ENCODE measurements around the gene RPIA. TPM values are rescaled to one million over a fixed set of nuclear protein-coding genes. Genes with fewer than 3 reads are reported as not detected.

RPIA gene
- polyA plus RNA-seq, 1 experiment: 6.4 TPM

GRCh38 chr2:88737385-88737784 lies 45.9 kb downstream of the RPIA start:
- no peaks in the 10 kb centered on the region for H3K27me3 ChIP-seq (ENCODE audit: control insufficient read depth, insufficient read depth, low read length)
- no peak overlapping the region for H3K4me3 ChIP-seq (ENCODE audit: low read depth, low read length)
- H3K36me3 ChIP-seq (ENCODE audit: control insufficient read depth, insufficient read depth, low read length): peaks cover 3% of the 10 kb centered on the region
- no peak for TF ChIP-seq CTCF (IDR thresholded peaks at IDR 0.05; ENCODE audit: insufficient read depth, low read depth, low read length)
- peak; percentile 13 for DNase-seq (ENCODE audit: low read depth)
- POLR2A ChIA-PET: no interaction called here
- CTCF ChIA-PET: interaction anchor here (1.2 to 4.4 kb wide), 5 partner anchors 10 to 143 kb away, joined by 3 to 29 read pairs (median 7); no protein-coding TSS in a partner anchor

- POLR2A ChIA-PET: no interaction called here
- Histone ChIP-seq H3K4me3 (ENCODE audit: low read depth, low read length) (no peak overlapping the region), H3K27me3 (ENCODE audit: control insufficient read depth, insufficient read depth, low read length) (no peaks in the 10 kb centered on the region), H3K36me3 (ENCODE audit: control insufficient read depth, insufficient read depth, low read length) (peaks cover 3% of the 10 kb centered on the region)
- CTCF ChIA-PET: interaction anchor here (1.1 to 4.4 kb wide), 7 partner anchors 9 to 142 kb away, joined by 3 to 29 read pairs (median 5); no protein-coding TSS in a partner anchor
- no peak for TF ChIP-seq CTCF (IDR thresholded peaks at IDR 0.05; ENCODE audit: insufficient read depth, low read depth, low read length)
- no peak for DNase-seq (ENCODE audit: low read depth)
Observed at GRCh38 chr2:88738271-88738670, 46.8 kb downstream of the RPIA start.

GRCh38 chr2:88739985-88740600 lies 48.6 kb downstream of the RPIA start:
- DNase-seq (ENCODE audit: low read depth): peak; percentile 1
- ChIA-PET CTCF (interaction anchor here (0.6 to 4.4 kb wide), 11 partner anchors 9 to 140 kb away, joined by 3 to 29 read pairs (median 4); no protein-coding TSS in a partner anchor), POLR2A (no interaction called here)
- Histone ChIP-seq H3K27me3 (ENCODE audit: control insufficient read depth, insufficient read depth, low read length) (no peaks in the 10 kb centered on the region), H3K36me3 (ENCODE audit: control insufficient read depth, insufficient read depth, low read length) (peaks cover 3% of the 10 kb centered on the region), H3K4me3 (ENCODE audit: low read depth, low read length) (no peak overlapping the region)
- peak; percentile 94 for TF ChIP-seq CTCF (IDR thresholded peaks at IDR 0.05; ENCODE audit: insufficient read depth, low read depth, low read length)

GRCh38 chr2:88746929-88747490 lies 55.5 kb downstream of the RPIA start:
- no peak for DNase-seq (ENCODE audit: low read depth)
- Histone ChIP-seq H3K27me3 (ENCODE audit: control insufficient read depth, insufficient read depth, low read length) (no peaks in the 10 kb centered on the region), H3K4me3 (ENCODE audit: low read depth, low read length) (no peak overlapping the region), H3K36me3 (ENCODE audit: control insufficient read depth, insufficient read depth, low read length) (peaks cover under 1% of the 10 kb centered on the region; the same call in 1 of the 2 replicates)
- ChIA-PET CTCF (interaction anchor here (0.9 to 1.5 kb wide), 2 partner anchors 8 to 12 kb away, joined by 3 to 4 read pairs; no protein-coding TSS in a partner anchor), POLR2A (no interaction called here)
- TF ChIP-seq CTCF (IDR thresholded peaks at IDR 0.05; ENCODE audit: insufficient read depth, low read depth, low read length): no peak

- H3K27me3 ChIP-seq (ENCODE audit: control insufficient read depth, insufficient read depth, low read length): no peaks in the 10 kb centered on the region
- no peak for DNase-seq (ENCODE audit: low read depth)
- no peak overlapping the region for H3K4me3 ChIP-seq (ENCODE audit: low read depth, low read length)
- TF ChIP-seq CTCF (IDR thresholded peaks at IDR 0.05; ENCODE audit: insufficient read depth, low read depth, low read length): no peak
- CTCF ChIA-PET: interaction anchor here (1.2 to 1.5 kb wide), 2 partner anchors 9 to 125 kb away, joined by 4 read pairs; no protein-coding TSS in a partner anchor
- POLR2A ChIA-PET: no interaction called here
- H3K36me3 ChIP-seq (ENCODE audit: control insufficient read depth, insufficient read depth, low read length): peaks cover 2% of the 10 kb centered on the region; the same call in 1 of the 2 replicates
Observed at GRCh38 chr2:88747990-88748389, 56.5 kb downstream of the RPIA start.

Measured in BJ (cell line).